Effector memory CD4-positive, alpha-beta T cell (primary cell): ENCODE measurements around the gene FCRL3.

ENCODE experiments used
- DNase-seq, 3 donors: peaks; one replicate each; pipeline ENCODE4 v3.0.0-alpha.2; 2020
- H3K27ac ChIP-seq: 2 replicates; pipeline ENCODE4 v1.7.0; 2013; ENCODE audit warnings: mild to moderate bottlenecking, low read length, moderate library complexity; ENCODE audit not compliant: insufficient read depth, poor library complexity, severe bottlenecking
- H3K27me3 ChIP-seq: replicated peaks from 2 replicates; pipeline ENCODE4 v1.7.0; 2013; ENCODE audit warnings: mild to moderate bottlenecking, low read length; ENCODE audit not compliant: insufficient read depth, control insufficient read depth, poor library complexity, severe bottlenecking
- H3K36me3 ChIP-seq: 2 replicates; pipeline ENCODE4 v1.7.0; 2013; ENCODE audit warnings: mild to moderate bottlenecking, low read length, moderate library complexity; ENCODE audit not compliant: control insufficient read depth, insufficient read depth
- H3K4me1 ChIP-seq: 2 replicates; pipeline ENCODE4 v1.7.0; 2013; ENCODE audit warnings: low read length, mild to moderate bottlenecking; ENCODE audit not compliant: control insufficient read depth, insufficient read depth, poor library complexity, severe bottlenecking
- H3K4me3 ChIP-seq: 2 replicates; pipeline ENCODE4 v1.7.0; 2013; ENCODE audit warnings: low read length, low read depth, mild to moderate bottlenecking; ENCODE audit not compliant: insufficient read depth, poor library complexity, severe bottlenecking
- H3K9me3 ChIP-seq: 2 replicates; pipeline ENCODE4 v1.7.0; 2013; ENCODE audit warnings: mild to moderate bottlenecking, low read length, moderate library complexity; ENCODE audit not compliant: control insufficient read depth

FCRL3 gene

GRCh38 chr1:157691285-157691920 is 9.2 kb downstream of the FCRL3 start:
- H3K9me3 ChIP-seq = no peaks in the 10 kb centered on the region
- no peaks in the 10 kb centered on the region for H3K36me3 ChIP-seq
- H3K4me1 ChIP-seq = no peaks in the 10 kb centered on the region
- no peak for DNase-seq
- no peaks in the 10 kb centered on the region for H3K27me3 ChIP-seq
- H3K27ac ChIP-seq = no peak overlapping the region
- no peak overlapping the region for H3K4me3 ChIP-seq

GRCh38 chr1:157682710-157683437 is 17.7 kb downstream of the FCRL3 start:
- H3K36me3 ChIP-seq = no peaks in the 10 kb centered on the region
- no peak overlapping the region for H3K27ac ChIP-seq
- DNase-seq = no peak
- no peak overlapping the region for H3K4me3 ChIP-seq
- H3K27me3 ChIP-seq = no peaks in the 10 kb centered on the region
- no peaks in the 10 kb centered on the region for H3K4me1 ChIP-seq
- H3K9me3 ChIP-seq = no peaks in the 10 kb centered on the region

GRCh38 chr1:157678721-157679120 is 21.8 kb downstream of the FCRL3 start:
- no peaks in the 10 kb centered on the region for H3K36me3 ChIP-seq

GRCh38 chr1:157673008-157673407 is 27.6 kb downstream of the FCRL3 start:
- no peaks in the 10 kb centered on the region for H3K27me3 ChIP-seq
- H3K36me3 ChIP-seq = no peaks in the 10 kb centered on the region
- H3K9me3 ChIP-seq = peaks cover 3% of the 10 kb centered on the region
- H3K27ac ChIP-seq = no peak overlapping the region
- no peak for DNase-seq
- H3K4me1 ChIP-seq = no peaks in the 10 kb centered on the region
- H3K4me3 ChIP-seq = no peak overlapping the region

More at GRCh38 chr1:157678721-157679120, 21.8 kb downstream of the FCRL3 start:
- no peak overlapping the region for H3K4me3 ChIP-seq
- no peak for DNase-seq
- no peaks in the 10 kb centered on the region for H3K4me1 ChIP-seq
- no peaks in the 10 kb centered on the region for H3K27me3 ChIP-seq
- no peaks in the 10 kb centered on the region for H3K9me3 ChIP-seq
- no peak overlapping the region for H3K27ac ChIP-seq

GRCh38 chr1:157671895-157672294 is 28.7 kb downstream of the FCRL3 start:
- Histone ChIP-seq H3K9me3 (peaks cover 3% of the 10 kb centered on the region), H3K4me1 (no peaks in the 10 kb centered on the region), H3K27me3 (no peaks in the 10 kb centered on the region), H3K36me3 (no peaks in the 10 kb centered on the region), H3K4me3 (no peak overlapping the region), H3K27ac (no peak overlapping the region)
- no peak for DNase-seq

- Histone ChIP-seq H3K4me3 (no peak overlapping the region), H3K9me3 (no peaks in the 10 kb centered on the region), H3K4me1 (no peaks in the 10 kb centered on the region), H3K36me3 (no peaks in the 10 kb centered on the region), H3K27me3 (no peaks in the 10 kb centered on the region), H3K27ac (no peak overlapping the region)
- DNase-seq = no peak
Observed at GRCh38 chr1:157659576-157660247, 40.9 kb downstream of the FCRL3 start.

GRCh38 chr1:157658571-157658970 is 42.0 kb downstream of the FCRL3 start:
- no peak for DNase-seq
- no peaks in the 10 kb centered on the region for H3K27me3 ChIP-seq
- H3K36me3 ChIP-seq = no peaks in the 10 kb centered on the region
- no peaks in the 10 kb centered on the region for H3K4me1 ChIP-seq
- no peaks in the 10 kb centered on the region for H3K9me3 ChIP-seq
- H3K27ac ChIP-seq = no peak overlapping the region
- H3K4me3 ChIP-seq = no peak overlapping the region

GRCh38 chr1:157653494-157653873 is 47.1 kb downstream of the FCRL3 start:
- no peak for DNase-seq

GRCh38 chr1:157652859-157653493 is 47.6 kb downstream of the FCRL3 start:
- Histone ChIP-seq H3K4me3 (no peak overlapping the region), H3K27ac (no peak overlapping the region), H3K4me1 (no peaks in the 10 kb centered on the region), H3K9me3 (no peaks in the 10 kb centered on the region), H3K27me3 (no peaks in the 10 kb centered on the region), H3K36me3 (no peaks in the 10 kb centered on the region)
- no peak for DNase-seq

More at GRCh38 chr1:157653494-157653873, 47.1 kb downstream of the FCRL3 start:
- Histone ChIP-seq H3K4me3 (no peak overlapping the region), H3K4me1 (no peaks in the 10 kb centered on the region), H3K27ac (no peak overlapping the region), H3K9me3 (no peaks in the 10 kb centered on the region), H3K27me3 (no peaks in the 10 kb centered on the region), H3K36me3 (no peaks in the 10 kb centered on the region)

- H3K4me3 ChIP-seq = no peak overlapping the region
- no peak for DNase-seq
- H3K4me1 ChIP-seq = no peaks in the 10 kb centered on the region
Observed at GRCh38 chr1:157648317-157648716, 52.3 kb downstream of the FCRL3 start.

More at GRCh38 chr1:157648317-157648716, 52.3 kb downstream of the FCRL3 start:
- Histone ChIP-seq H3K9me3 (no peaks in the 10 kb centered on the region), H3K27me3 (no peaks in the 10 kb centered on the region), H3K36me3 (no peaks in the 10 kb centered on the region), H3K27ac (no peak overlapping the region)
